Raji (cell line): ENCODE measurements around the gene NPR2.

ENCODE experiments used
- POLR2A ChIP-seq: IDR thresholded peaks from 2 replicates; pipeline ENCODE4 v1.6.1; 2011; ENCODE audit warnings: low read depth, low read length, control low read depth; ENCODE audit not compliant: insufficient read depth

NPR2 gene

GRCh38 chr9:35757226-35757891 is 34.0 kb upstream of the NPR2 start:
- TF ChIP-seq POLR2A: peak; percentile 56

DNA sequence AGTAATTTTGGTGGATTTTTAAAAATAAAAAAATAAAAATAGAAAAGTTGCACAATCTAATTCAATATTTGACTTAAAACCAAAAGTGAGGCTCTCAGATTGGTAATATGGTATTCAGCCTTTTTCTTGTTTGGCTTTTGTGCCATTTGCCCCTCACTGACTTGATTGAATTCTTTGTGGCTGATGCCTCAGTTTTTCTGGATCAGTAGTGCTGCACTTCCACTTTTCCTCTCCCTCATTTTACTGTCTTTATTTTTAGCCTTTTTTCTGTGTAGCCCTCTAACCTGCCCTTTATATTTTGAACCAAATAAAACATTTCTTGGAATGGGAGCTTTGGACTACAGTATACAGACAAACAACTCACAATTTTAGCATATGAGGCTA is 33.5 kb upstream of the NPR2 start:
- no peak for TF ChIP-seq POLR2A

GRCh38 chr9:35758475-35759050 is 32.8 kb upstream of the NPR2 start:
- TF ChIP-seq POLR2A: no peak

GRCh38 chr9:35759795-35760194 is 31.6 kb upstream of the NPR2 start:
- TF ChIP-seq POLR2A: no peak

GRCh38 chr9:35760651-35761050 is 30.7 kb upstream of the NPR2 start:
- no peak for TF ChIP-seq POLR2A

DNA sequence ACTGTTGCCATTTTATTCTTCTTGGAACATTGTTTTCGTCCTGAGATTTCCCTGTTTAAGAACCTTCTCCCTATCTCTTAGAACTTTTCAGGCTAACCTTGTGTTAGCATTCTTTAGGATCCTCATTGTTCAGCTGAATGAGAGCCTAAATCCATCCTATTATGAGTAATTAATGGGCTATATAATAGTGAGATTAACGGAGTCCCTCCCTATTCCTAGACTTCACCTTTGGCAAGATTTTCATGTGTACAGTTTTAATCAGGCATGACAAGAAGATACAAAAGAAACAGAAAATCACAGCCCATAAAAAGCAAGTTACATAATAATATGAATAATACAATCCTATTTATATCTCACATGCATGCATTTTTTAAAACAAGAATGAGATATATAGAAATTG is 28.2 kb upstream of the NPR2 start:
- TF ChIP-seq POLR2A: no peak

- no peak for TF ChIP-seq POLR2A
Measured at GRCh38 chr9:35763803-35764202, 27.6 kb upstream of the NPR2 start.

- TF ChIP-seq POLR2A: no peak
Measured at GRCh38 chr9:35766997-35767396, 24.4 kb upstream of the NPR2 start.

DNA sequence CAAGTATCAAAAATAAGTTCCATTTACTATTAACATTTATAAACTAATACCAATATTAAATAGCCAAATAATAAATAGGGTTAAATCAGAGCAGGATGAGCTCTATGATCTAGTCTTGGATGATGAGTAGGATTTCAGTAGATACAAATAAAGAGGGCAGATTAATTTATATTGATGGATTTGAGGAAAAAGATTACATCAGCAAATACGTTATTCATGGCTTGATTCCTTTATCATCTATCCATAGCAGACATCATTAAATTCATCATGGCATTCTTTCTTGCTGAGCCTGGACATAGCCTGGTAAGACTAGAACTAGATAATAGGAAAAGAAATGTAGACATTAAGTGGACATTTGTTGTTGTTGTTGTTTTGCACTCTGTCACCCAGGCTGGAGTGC is 23.9 kb upstream of the NPR2 start:
- TF ChIP-seq POLR2A: no peak

- TF ChIP-seq POLR2A: no peak
Measured at GRCh38 chr9:35769763-35770162, 21.6 kb upstream of the NPR2 start.

- no peak for TF ChIP-seq POLR2A
Measured at GRCh38 chr9:35771075-35771433, 20.3 kb upstream of the NPR2 start.

DNA sequence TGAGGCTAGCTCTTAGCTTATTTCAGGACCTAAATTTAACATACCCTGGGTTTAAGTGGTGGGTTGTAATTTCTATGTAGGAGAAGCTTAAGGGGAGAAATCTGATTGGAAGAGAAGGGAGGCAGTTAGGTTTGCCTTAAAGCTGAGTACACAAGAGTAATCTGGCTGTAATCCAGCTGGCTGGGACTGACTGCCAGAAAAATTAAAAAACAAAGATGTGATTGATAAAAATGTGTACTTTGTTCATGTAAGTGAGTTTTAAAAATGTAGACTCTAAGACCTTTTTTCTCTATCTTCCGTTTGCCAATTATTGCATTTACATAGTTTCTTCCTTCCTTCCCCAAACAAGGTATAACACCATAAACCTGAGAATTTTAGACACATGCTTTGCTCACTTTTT is 19.9 kb upstream of the NPR2 start:
- no peak for TF ChIP-seq POLR2A

DNA sequence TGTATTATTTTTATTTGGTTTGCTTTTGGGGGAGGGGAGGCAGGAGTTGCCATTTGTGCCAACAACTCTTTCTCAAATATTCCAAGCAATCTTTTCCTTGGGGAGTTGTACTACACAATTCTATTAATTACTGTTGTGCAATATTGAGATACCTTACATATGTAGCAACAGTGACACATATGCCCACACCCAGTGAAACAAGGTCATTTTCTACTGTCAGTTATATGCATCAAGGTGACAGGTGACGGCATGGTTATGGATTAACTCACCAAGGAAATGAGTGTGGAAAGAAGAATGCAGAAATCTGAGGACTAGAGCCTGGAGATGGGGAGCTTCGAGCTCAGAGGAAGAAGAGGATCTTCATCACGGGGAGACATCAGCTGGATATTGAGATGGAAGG is 19.4 kb upstream of the NPR2 start:
- TF ChIP-seq POLR2A: no peak

DNA sequence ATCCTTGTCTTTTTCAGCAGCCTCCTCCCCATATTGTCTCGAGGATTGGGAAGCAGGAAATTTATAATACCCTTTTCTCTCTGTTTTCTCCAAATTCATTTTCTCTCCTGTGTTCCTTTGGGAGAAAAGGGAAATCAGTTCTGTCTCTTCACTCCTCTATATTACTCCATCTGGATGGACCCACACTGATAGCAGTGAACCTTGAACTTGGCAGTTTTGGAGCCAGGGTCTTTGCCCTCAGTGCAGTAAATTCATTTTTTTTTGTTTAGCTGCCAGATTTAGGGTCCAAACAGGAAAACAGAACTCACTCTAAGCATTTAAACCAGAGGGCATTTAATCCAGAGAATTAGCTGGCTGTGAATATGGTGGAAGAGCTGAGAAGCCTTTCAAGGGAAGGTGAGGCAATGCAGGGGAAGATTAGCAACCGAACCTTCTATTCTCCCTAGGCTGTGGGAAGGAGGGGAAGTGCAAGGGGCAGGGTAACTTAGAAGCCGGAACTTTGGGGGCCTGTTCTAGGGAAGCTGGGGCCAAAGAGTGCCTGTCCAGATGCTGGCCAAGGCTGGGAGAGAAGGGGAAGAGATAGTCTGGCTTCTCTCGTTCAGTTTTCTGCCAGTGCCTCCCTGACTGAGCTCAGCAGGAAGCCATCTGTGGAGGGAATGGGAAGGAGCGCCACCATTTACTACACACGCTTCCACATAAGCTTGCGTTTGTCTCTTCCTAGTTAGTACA is 16.3 kb upstream of the NPR2 start:
- no peak for TF ChIP-seq POLR2A

DNA sequence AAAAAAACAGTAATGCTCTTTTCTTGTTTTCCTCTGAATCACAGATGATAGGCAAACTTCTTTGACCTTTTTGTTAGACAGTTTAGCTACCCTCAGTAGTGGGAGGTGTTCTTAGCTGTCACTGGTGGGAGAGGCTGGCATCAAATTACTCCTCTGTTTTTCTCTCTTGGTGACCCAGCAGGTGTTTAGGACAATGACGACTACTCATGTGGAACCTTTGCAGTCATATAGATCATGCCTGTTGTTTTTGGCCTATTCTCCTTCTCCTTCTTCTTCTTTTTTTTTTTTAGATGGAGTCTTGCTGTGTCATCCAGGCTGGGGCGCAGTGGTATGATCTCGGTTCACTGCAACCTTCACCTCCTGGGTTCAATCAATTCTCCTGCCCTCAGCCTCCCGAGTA is 15.4 kb upstream of the NPR2 start:
- no peak for TF ChIP-seq POLR2A

GRCh38 chr9:35778496-35778895 is 12.9 kb upstream of the NPR2 start:
- no peak for TF ChIP-seq POLR2A
